Glomerular endothelial cell (primary cell): ENCODE measurements around the gene TBX4. TPM values are rescaled to one million over a fixed set of nuclear protein-coding genes. Genes with fewer than 3 reads are reported as not detected.

Source experiments
- DNase-seq: peaks from one replicate; pipeline ENCODE4 v3.0.0-alpha.2; 2011; ENCODE audit warnings: low read depth, low spot score; ENCODE audit errors: extremely low read depth
- total RNA-seq: library from RNA; depleted of rRNA; stranded (reverse); fragments of >200 nt; gene quantifications from 2 replicates; pipeline ENCODE4 v1.2.3, GENCODE V29; 2015

TBX4 gene
- not detected in 2 replicates for total RNA-seq

- DNase-seq, result no peak
Observed at GRCh38 chr17:61452301-61453290, at the start of gene TBX4. Gene TBX4, plus strand, starts transcription at chr17:61452422. Its CDS starts 4,069 bp downstream, at chr17:61456491.

- DNase-seq, result no peak
Observed at GRCh38 chr17:61402978-61403800, 49.0 kb upstream of the TBX4 start.

GRCh38 chr17:61403801-61404662 lies 48.2 kb upstream of the TBX4 start:
- DNase-seq, result no peak

- DNase-seq, result no peak
Observed at GRCh38 chr17:61404663-61404912, 47.6 kb upstream of the TBX4 start.

- DNase-seq, result no peak
Observed at GRCh38 chr17:61404913-61405685, 47.1 kb upstream of the TBX4 start.

- DNase-seq, result no peak
Observed at GRCh38 chr17:61405686-61406536, 46.3 kb upstream of the TBX4 start.

- no peak for DNase-seq
Observed at GRCh38 chr17:61406537-61406845, 45.7 kb upstream of the TBX4 start.

- DNase-seq, result no peak
Observed at GRCh38 chr17:61406971-61407911, 45.0 kb upstream of the TBX4 start.

- no peak for DNase-seq
Observed at GRCh38 chr17:61408151-61409041, 43.8 kb upstream of the TBX4 start.

- no peak for DNase-seq
Observed at GRCh38 chr17:61409301-61410112, 42.7 kb upstream of the TBX4 start.

- DNase-seq, result no peak
Observed at GRCh38 chr17:61410141-61411010, 41.8 kb upstream of the TBX4 start.

GRCh38 chr17:61411011-61411260 lies 41.3 kb upstream of the TBX4 start:
- DNase-seq, result no peak

- DNase-seq, result no peak
Observed at GRCh38 chr17:61411261-61412142, 40.7 kb upstream of the TBX4 start.

- no peak for DNase-seq
Observed at GRCh38 chr17:61412143-61412859, 39.9 kb upstream of the TBX4 start.
